CMK (cell line): ENCODE results near the gene BCAN.
A peak's percentile ranks its signal among the peaks of the same experiment; 100 is the strongest.

ENCODE experiments used
- DNase-seq: peaks from one replicate; pipeline ENCODE4 v3.0.0-alpha.2; 2010; ENCODE audit warnings: low read depth

BCAN gene

GRCh38 chr1:156662005-156662799, 20.3 kb downstream of the BCAN start:
- DNase-seq: peak; percentile 46

- DNase-seq: no peak
These were observed 20.8 kb downstream of the BCAN start for GRCh38 chr1:156662800-156663055.

GRCh38 chr1:156663178-156663577, 21.3 kb downstream of the BCAN start:
- no peak for DNase-seq

- no peak for DNase-seq
These were observed 22.3 kb downstream of the BCAN start for GRCh38 chr1:156664046-156664766.

GRCh38 chr1:156664767-156665411, 23.0 kb downstream of the BCAN start:
- DNase-seq: no peak

- no peak for DNase-seq
These were observed 23.6 kb downstream of the BCAN start for GRCh38 chr1:156665539-156665938.

GRCh38 chr1:156666862-156667609, 25.1 kb downstream of the BCAN start:
- DNase-seq: no peak

- no peak for DNase-seq
These were observed 25.7 kb downstream of the BCAN start for GRCh38 chr1:156667610-156667967.

DNA sequence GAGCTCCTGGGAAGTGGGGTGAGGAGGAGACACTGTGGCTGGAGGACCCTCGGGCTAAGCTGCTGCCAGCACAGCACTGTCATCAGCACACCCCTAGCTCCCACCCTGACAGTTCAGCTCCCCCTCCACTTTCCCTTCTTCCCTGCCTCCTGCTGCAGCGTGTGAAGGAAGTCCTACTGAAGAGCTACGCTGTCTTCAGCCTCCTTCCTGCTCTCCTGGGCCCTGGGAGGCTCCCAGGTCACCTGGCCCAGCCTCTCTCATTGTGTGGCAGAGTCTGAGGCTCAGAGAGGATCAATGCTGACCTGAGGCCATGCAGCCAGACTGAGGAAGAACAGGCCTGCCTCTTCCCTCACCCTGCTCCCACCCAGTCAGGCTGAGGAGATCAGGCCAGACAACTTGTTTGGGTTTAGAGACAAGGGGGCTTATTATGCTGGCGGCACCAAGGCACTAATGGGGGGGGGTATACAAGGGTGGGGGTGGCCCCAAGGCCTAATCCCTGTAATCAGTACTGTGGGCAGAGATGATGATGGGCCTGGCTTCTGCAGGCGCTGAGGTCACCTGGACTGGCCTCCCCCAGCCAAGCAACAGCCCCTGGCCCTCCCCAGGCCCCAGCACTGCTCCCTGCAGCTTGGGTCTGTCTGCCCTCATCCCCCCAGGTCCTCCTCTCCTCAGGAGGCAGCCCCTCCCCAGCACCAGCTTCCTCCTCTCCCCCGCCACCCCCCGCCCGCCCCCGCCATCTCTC, 26.2 kb downstream of the BCAN start:
- no peak for DNase-seq

- DNase-seq: no peak
These were observed 27.1 kb downstream of the BCAN start for GRCh38 chr1:156668801-156669637.

GRCh38 chr1:156669794-156670193, 27.9 kb downstream of the BCAN start:
- DNase-seq: no peak

- no peak for DNase-seq
These were observed 28.4 kb downstream of the BCAN start for GRCh38 chr1:156670359-156670758.

DNA sequence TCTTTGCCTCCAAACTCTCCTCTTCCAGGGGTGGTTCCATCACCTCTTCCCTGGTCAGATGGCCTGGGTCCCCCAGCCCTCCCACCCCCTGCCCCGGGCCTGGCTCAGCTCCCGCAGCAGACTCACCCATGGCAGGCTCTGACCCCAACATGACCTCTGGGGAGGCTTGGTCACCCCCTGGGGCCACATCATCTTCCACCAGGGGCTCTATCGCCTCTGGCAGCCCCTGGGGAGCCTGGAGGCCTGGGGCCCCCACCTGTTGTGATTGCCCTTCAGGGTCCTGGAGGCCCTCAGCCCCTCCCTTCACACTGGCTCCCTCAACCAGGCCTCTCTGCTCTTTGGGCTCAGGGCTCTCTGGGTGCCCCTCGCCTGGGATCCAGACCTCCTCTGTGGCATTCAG, 28.9 kb downstream of the BCAN start:
- DNase-seq: no peak

DNA sequence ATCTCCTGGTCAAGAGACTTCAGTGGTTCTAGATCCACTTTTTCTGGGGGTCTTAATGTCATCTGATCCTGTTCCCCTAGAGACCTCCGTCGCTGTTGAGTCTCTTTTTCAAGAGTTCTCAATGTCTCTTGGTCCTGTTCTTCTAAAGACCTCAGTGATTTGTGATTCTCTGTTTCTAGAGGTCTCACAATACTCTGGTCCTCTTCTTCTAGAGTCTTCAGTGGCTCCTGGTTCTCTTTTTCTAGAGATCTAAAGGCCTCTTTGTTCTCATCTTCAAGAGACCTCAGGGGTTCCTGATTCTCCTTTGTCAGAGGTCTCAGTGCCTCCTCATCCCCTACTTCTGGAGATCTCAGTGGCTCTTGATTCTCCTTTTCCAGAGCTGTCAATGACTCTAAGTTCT, 29.9 kb downstream of the BCAN start:
- no peak for DNase-seq

DNA sequence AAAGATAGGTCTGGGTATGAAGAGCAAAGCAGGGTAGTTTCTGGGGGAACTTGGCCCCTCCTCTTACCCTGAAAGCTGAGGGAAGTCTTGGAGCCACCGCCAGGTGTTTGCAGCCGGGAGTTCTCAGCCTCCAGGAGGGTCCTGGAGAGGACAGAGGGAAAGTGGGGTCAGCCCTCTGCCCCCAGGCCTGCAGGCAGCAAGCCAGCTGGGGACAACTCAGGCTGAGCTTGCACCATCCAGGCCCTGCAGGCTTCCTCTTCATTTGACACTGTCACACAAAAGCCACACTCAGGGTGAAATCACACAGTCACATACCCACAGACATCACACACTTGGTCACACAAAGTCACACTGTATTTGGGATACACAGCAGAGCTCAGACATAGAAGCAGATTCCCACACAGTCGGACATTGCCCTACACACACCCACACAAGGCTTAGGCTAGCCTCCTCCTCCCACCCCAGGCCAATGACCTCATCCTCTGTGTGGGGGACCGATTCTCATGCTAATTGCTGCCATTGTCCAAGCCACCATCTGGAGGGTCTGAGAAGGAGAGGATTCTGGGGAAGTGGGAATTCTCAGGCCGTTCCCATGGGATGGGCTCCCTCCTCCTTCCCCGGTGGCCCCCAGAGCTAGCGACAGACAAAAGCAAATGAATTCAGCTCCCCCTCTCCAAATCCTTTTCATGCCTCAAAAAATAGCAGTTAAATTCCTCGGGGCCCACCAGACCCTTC, 31.6 kb downstream of the BCAN start:
- DNase-seq: no peak

GRCh38 chr1:156675210-156676113, 33.5 kb downstream of the BCAN start:
- no peak for DNase-seq

DNA sequence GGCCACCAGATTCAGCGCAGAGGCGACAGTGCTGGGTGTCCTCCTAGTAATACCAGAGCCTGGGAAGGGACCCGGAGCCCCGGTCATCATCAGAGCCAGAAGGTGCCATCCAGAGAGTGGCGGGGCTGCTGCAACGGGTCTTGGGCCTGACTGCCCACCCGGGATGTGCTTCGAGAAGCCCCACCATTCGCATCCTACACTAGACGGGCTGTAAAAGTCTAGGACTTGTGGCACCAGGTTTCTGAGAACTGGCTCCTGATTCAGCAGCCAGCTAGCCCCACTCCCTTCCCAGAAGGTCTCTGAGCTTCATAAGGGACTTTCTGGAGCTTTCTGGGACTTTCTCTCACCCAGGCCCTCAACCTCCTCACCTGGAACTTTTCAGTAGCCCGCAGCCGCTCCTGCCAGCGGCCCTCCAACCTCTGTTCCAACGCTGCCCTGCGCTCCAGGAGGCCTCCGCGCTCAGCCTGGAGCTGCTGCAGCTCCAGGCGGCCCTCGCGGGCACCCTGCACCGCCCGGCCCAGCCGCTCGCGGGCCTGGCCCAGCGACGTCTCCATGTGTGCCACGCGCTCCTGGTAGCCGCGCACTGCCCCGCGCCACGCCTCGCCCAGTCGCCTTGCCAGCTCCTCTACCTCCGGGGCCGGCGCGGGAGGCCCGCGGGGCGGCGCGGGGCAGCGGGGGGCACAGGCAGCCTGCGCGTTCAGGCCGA, 34.4 kb downstream of the BCAN start:
- no peak for DNase-seq

- DNase-seq: no peak
These were observed 35.1 kb downstream of the BCAN start, which contains the start of gene NES for GRCh38 chr1:156676820-156677615. TSS of gene NES (minus strand) at chr1:156677407. CDS start at chr1:156677264, 143 bp downstream.
